IPS DF 6.9 (cell line): ENCODE results near the gene ZNF248.

Experiments used
- DNase-seq: peaks from one replicate; pipeline ENCODE4 v3.0.0-alpha.2; 2013; ENCODE audit warnings: low read depth, low spot score
- H3K27ac ChIP-seq: one replicate; pipeline ENCODE4 v1.5.1; 2013; ENCODE audit warnings: low read length, control low read depth
- H3K27me3 ChIP-seq: 2 replicates; pipeline ENCODE4 v1.6.1; 2013; ENCODE audit warnings: mild to moderate bottlenecking, low read length; ENCODE audit not compliant: control insufficient read depth, insufficient read depth
- H3K36me3 ChIP-seq: 2 replicates; pipeline ENCODE4 v1.6.1; 2013; ENCODE audit warnings: low read length; ENCODE audit not compliant: control insufficient read depth, insufficient read depth
- H3K4me1 ChIP-seq: 2 replicates; pipeline ENCODE4 v1.6.1; 2013; ENCODE audit warnings: low read length; ENCODE audit not compliant: control insufficient read depth, insufficient read depth
- H3K4me3 ChIP-seq: 2 replicates; pipeline ENCODE4 v1.5.1; 2013; ENCODE audit warnings: mild to moderate bottlenecking, low read length
- H3K9me3 ChIP-seq: 2 replicates; pipeline ENCODE4 v1.6.1; 2013; ENCODE audit warnings: low read length, inconsistent platforms; ENCODE audit not compliant: control insufficient read depth, insufficient read depth
- WGBS: extraction: QIAGEN DNeasy Blood & Tissue Kit; methylation state at CpG from one replicate; pipeline ENCODE4 v1.1.7; 2013; ENCODE audit warnings: mixed read lengths, missing lambda C conversion rate; ENCODE audit not compliant: insufficient read length, insufficient coverage; 5-methylcytosine and 5-hydroxymethylcytosine counted together

ZNF248 gene

DNA sequence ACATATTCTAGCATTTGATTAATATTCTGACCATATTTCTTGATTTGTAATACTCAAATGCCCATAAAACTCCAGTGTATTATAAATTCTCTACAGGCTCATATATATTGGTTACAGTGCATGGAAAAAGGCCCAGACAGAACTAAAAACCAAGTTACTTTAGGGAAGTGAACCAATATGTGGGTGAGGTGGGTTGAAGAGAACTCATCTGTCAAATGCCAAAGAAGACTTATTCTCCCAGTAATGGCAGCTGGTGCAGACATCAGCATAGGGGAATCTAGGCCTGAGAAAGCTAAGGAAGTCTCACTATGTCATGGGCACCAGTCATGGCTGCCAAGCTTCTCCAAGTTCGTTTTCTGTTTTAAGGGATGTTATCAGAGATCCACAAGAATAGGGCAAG, 30.6 kb downstream of the ZNF248 start:
- no CpG with 5 or more reads among the region's 1 CpG for WGBS
- H3K27me3 ChIP-seq, result no peaks in the 10 kb centered on the region
- DNase-seq, result no peak
- no peak overlapping the region for H3K27ac ChIP-seq
- no peaks in the 10 kb centered on the region for H3K36me3 ChIP-seq
- H3K4me1 ChIP-seq, result no peaks in the 10 kb centered on the region
- H3K4me3 ChIP-seq, result no peak overlapping the region
- peaks cover 9% of the 10 kb centered on the region for H3K9me3 ChIP-seq

DNA sequence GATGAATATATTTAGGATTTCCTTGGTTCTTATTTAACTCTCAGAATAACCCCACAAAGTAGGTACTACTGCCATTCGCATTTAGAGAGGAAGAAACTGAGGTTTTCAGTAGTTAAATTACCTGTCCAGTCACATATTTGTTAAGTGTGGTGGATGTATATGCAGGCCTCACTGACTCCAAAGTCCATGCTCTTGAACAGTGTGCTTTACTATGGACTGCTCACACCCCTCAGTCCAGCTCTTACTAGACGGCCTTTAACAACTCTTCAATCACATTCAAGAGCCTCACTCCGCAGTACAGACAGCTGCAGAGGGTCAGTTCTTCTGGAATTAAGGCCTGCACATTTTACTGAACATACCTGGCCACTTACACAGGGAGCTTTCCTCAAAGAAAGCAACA, 36.2 kb downstream of the ZNF248 start:
- H3K9me3 ChIP-seq, result peaks cover 14% of the 10 kb centered on the region

DNA sequence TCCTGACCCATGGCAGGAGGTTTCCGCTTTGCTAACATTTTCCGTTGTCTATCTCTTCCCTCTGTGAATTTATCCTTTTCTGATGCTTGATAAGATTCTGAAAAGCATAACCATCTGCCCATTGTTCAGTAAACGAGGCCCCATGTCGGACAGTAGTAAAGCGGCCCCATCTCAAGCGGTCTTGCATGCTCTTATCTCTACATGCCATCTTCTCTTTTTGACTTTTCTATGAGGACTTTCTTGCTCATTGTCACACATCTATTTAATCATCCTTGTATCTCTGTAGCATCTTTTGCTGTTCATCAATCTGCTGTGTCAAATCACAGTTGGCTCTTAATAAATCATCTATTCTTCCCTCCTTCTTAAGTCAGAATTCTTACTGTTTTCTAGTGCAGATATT, 37.6 kb downstream of the ZNF248 start:
- Histone ChIP-seq H3K36me3 (no peaks in the 10 kb centered on the region), H3K27ac (no peak overlapping the region), H3K27me3 (no peaks in the 10 kb centered on the region), H3K4me1 (no peaks in the 10 kb centered on the region), H3K9me3 (peaks cover 16% of the 10 kb centered on the region), H3K4me3 (no peak overlapping the region)
- no CpG with 5 or more reads among the region's 6 CpGs for WGBS
- DNase-seq, result no peak

More for the DNA sequence above, 36.2 kb downstream of the ZNF248 start:
- Histone ChIP-seq H3K4me3 (no peak overlapping the region), H3K4me1 (no peaks in the 10 kb centered on the region), H3K36me3 (no peaks in the 10 kb centered on the region), H3K27me3 (no peaks in the 10 kb centered on the region), H3K27ac (no peak overlapping the region)
- no peak for DNase-seq
- no CpG with 5 or more reads among the region's 3 CpGs for WGBS

DNA sequence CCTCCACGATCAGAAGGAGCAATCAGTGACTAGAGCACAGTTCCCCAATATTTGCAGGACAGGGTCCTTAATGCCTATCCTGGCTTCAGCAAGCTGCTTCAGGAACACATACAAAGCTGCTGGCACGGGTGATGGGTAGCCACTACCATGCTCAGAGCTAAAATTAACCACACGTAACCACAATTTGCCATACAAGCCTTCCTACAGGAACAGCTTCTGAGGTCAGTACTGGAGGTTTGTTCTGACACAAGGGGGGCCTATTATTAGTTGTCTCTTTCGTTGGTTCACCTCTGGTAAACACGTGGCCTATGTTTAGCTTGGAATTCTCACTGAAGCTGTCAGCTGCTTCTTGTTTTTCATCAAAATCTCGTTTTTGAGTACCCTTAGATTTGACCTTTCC, 41.1 kb downstream of the ZNF248 start:
- WGBS, result no CpG with 5 or more reads among the region's 6 CpGs

GRCh38 chr10:37813763-37814162, 43.6 kb downstream of the ZNF248 start:
- Histone ChIP-seq H3K4me3 (no peak overlapping the region), H3K27ac (no peak overlapping the region), H3K27me3 (no peaks in the 10 kb centered on the region), H3K4me1 (no peaks in the 10 kb centered on the region), H3K9me3 (peaks cover 9% of the 10 kb centered on the region), H3K36me3 (no peaks in the 10 kb centered on the region)
- no peak for DNase-seq
- WGBS, result no CpG with 5 or more reads among the region's 3 CpGs

More for the DNA sequence above, 41.1 kb downstream of the ZNF248 start:
- Histone ChIP-seq H3K9me3 (peaks cover 13% of the 10 kb centered on the region), H3K27me3 (no peaks in the 10 kb centered on the region), H3K4me3 (no peak overlapping the region), H3K36me3 (no peaks in the 10 kb centered on the region), H3K27ac (no peak overlapping the region), H3K4me1 (no peaks in the 10 kb centered on the region)
- DNase-seq, result no peak

DNA sequence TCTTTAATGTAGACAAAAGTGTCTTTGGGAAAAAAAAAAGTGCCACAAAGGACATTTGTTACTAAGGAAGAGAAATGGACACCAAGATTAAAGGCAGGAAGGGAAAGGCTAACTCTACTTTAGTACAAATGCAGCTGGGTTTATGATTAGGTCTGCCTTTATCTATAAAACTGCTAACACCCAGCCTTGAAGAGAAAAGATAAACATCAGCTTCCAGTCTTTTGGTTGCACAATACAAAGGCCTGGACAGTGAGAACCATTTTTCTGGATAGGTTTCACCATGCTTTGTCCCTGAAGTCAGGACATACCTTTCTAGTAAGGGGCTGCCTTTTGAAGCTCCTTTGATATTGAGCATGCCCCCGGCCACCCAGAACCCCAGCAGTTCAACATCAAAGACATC, 45.1 kb downstream of the ZNF248 start:
- Histone ChIP-seq H3K27ac (no peak overlapping the region), H3K27me3 (no peaks in the 10 kb centered on the region), H3K4me1 (no peaks in the 10 kb centered on the region), H3K9me3 (peaks cover 9% of the 10 kb centered on the region), H3K4me3 (no peak overlapping the region), H3K36me3 (no peaks in the 10 kb centered on the region)
- WGBS, result no CpG with 5 or more reads among the region's 1 CpG
- no peak for DNase-seq

- H3K4me1 ChIP-seq, result no peaks in the 10 kb centered on the region
- no peaks in the 10 kb centered on the region for H3K27me3 ChIP-seq
- no CpG with 5 or more reads among the region's 3 CpGs for WGBS
- no peak overlapping the region for H3K27ac ChIP-seq
- no peak overlapping the region for H3K4me3 ChIP-seq
- H3K9me3 ChIP-seq, result peaks cover 4% of the 10 kb centered on the region
- no peak for DNase-seq
- H3K36me3 ChIP-seq, result no peaks in the 10 kb centered on the region
These were observed 54.1 kb downstream of the ZNF248 start for GRCh38 chr10:37803269-37803668.

DNA sequence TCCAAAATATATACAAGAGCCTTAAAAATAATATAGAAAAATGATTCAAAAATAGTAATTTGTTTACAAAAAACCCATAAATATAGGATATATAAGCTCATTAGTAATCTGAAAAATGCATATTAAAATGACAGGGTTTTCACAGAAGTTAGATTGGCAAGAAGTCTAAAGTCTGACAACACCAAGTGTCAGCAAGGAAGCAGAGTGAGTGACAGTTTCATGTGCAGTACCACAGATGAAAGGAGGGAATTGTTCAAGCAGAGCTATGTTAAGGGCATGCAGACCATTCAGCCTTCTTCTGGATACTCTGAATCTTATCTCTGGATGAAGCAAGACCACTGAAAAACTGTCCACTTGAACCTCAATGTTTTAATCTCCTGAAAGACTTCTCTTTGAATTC, 55.9 kb downstream of the ZNF248 start:
- H3K9me3 ChIP-seq, result peaks cover 4% of the 10 kb centered on the region
- no peak overlapping the region for H3K27ac ChIP-seq
- no peaks in the 10 kb centered on the region for H3K27me3 ChIP-seq
- no peak for DNase-seq
- H3K4me3 ChIP-seq, result no peak overlapping the region
- H3K36me3 ChIP-seq, result no peaks in the 10 kb centered on the region
- H3K4me1 ChIP-seq, result no peaks in the 10 kb centered on the region

DNA sequence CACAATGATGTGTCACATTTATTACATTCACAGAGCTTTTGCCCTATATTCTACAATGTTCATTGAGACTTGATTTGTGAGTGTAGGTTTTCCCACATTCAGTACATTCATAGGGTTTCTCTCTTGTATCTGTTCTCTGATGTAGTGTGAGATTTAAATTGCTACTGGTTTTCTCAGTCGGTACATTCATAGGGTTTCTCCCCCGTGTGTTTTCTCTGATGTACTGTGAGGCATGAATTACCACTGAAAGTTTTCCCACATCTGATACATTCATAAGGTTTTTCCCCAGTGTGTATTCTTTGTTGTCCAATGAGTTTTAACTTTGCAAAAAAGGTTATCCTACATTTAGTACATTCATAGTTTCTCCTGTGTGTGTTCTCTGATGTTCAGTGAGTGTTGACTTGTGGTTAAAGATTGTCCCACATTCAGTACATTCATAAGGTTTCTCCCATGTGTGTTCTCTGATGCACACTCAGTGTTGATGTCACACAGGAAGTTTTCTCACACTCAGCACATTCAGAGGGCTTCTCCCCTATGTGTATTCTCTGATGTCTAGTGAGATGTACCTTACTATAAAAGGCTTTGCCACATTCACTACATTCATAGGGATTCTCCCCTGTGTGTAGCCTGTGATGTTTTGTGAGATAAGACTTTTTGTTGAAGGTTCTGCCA, 63.0 kb downstream of the ZNF248 start:
- no CpG with 5 or more reads among the region's 2 CpGs for WGBS
- no peaks in the 10 kb centered on the region for H3K27me3 ChIP-seq
- no peak for DNase-seq
- no peaks in the 10 kb centered on the region for H3K4me1 ChIP-seq
- peaks cover 5% of the 10 kb centered on the region for H3K9me3 ChIP-seq
- no peak overlapping the region for H3K27ac ChIP-seq
- H3K4me3 ChIP-seq, result no peak overlapping the region
- H3K36me3 ChIP-seq, result no peaks in the 10 kb centered on the region

- no peak overlapping the region for H3K27ac ChIP-seq
- WGBS, result no CpG with 5 or more reads among the region's 2 CpGs
- DNase-seq, result no peak
These were observed 67.8 kb downstream of the ZNF248 start for GRCh38 chr10:37789590-37789989.

GRCh38 chr10:37784678-37785077, 72.7 kb downstream of the ZNF248 start:
- DNase-seq, result no peak
- Histone ChIP-seq H3K9me3 (peaks cover 7% of the 10 kb centered on the region), H3K36me3 (no peaks in the 10 kb centered on the region), H3K4me1 (no peaks in the 10 kb centered on the region), H3K27ac (no peak overlapping the region), H3K27me3 (no peaks in the 10 kb centered on the region), H3K4me3 (no peak overlapping the region)
- no CpG with 5 or more reads among the region's 4 CpGs for WGBS

More at GRCh38 chr10:37789590-37789989, 67.8 kb downstream of the ZNF248 start:
- Histone ChIP-seq H3K27me3 (no peaks in the 10 kb centered on the region), H3K9me3 (peaks cover 9% of the 10 kb centered on the region), H3K4me1 (no peaks in the 10 kb centered on the region), H3K4me3 (no peak overlapping the region), H3K36me3 (no peaks in the 10 kb centered on the region)
